ENCODE data around the gene SIVA1. TPM values are rescaled to one million over a fixed set of nuclear protein-coding genes. Genes with fewer than 3 reads are reported as not detected.

The SIVA1 gene
- total RNA-seq, 1 donor from 2014 or later, result 30.5 TPM

GRCh38 chr14:104787736-104788135 is 34.8 kb downstream of the SIVA1 start:
- Mint-ChIP-seq H3K4me3 (ENCODE audit: unreplicated experiment) (no peak overlapping the region), H3K36me3 (ENCODE audit: unreplicated experiment) (no peaks in the 10 kb centered on the region), H3K9me3 (ENCODE audit: unreplicated experiment) (no peaks in the 10 kb centered on the region), H3K27me3 (ENCODE audit: unreplicated experiment) (peaks cover 1% of the 10 kb centered on the region), H3K4me1 (ENCODE audit: low read depth, unreplicated experiment) (peaks cover 20% of the 10 kb centered on the region), H3K27ac (ENCODE audit: unreplicated experiment) (no peak overlapping the region)
- no peak for TF ChIP-seq CTCF (IDR thresholded peaks at IDR 0.05; ENCODE audit: partially characterized antibody, unreplicated experiment)
- no peak for DNase-seq

DNA sequence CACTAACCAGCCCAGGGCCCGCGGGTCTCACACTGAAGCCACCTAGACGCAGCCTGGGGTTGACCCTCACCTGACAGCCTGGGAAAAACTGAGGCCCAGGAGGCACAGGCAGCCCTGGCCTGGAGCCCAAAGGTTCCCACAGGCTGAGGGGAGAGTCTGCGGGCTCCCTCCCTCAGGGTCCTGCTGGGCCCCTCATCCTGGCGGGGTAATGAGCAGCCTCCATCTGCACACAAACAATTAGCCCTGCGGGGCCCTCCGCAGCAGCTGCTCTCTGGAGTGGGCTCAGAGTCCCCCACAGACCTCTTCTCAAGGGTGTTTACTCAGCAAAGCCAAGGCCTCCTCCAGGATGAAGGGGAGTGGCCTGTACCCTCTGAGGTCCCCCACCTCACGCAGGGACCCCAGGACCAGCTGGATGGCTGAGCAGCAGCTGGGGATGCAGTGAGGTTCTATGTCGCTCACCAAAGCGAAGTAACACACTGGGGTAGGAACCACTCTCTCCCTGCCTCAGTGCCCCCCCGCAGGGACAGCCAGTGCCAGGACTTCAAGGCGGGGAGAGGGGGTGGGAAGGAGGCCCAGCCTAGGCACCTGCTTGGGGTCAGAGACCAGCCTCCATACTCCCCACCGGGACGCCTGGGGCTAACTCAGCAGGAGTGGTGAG is 35.3 kb downstream of the SIVA1 start:
- Mint-ChIP-seq H3K4me1 (ENCODE audit: low read depth, unreplicated experiment) (peaks cover 22% of the 10 kb centered on the region), H3K9me3 (ENCODE audit: unreplicated experiment) (peaks cover 4% of the 10 kb centered on the region), H3K36me3 (ENCODE audit: unreplicated experiment) (no peaks in the 10 kb centered on the region), H3K27ac (ENCODE audit: unreplicated experiment) (no peak overlapping the region), H3K27me3 (ENCODE audit: unreplicated experiment) (peaks cover 5% of the 10 kb centered on the region), H3K4me3 (ENCODE audit: unreplicated experiment) (peak overlapping the region; percentile 25)
- DNase-seq, result peak; percentile 28
- TF ChIP-seq CTCF (IDR thresholded peaks at IDR 0.05; ENCODE audit: partially characterized antibody, unreplicated experiment), result no peak

- TF ChIP-seq CTCF (IDR thresholded peaks at IDR 0.05; ENCODE audit: partially characterized antibody, unreplicated experiment), result no peak
- DNase-seq, result peak; percentile 17
- Mint-ChIP-seq H3K27me3 (ENCODE audit: unreplicated experiment) (peaks cover 11% of the 10 kb centered on the region), H3K27ac (ENCODE audit: unreplicated experiment) (peak overlapping the region; percentile 86), H3K9me3 (ENCODE audit: unreplicated experiment) (peaks cover 6% of the 10 kb centered on the region), H3K4me3 (ENCODE audit: unreplicated experiment) (peak overlapping the region; percentile 55), H3K4me1 (ENCODE audit: low read depth, unreplicated experiment) (peaks cover 28% of the 10 kb centered on the region), H3K36me3 (ENCODE audit: unreplicated experiment) (no peaks in the 10 kb centered on the region)
Measured at GRCh38 chr14:104788873-104789663, 36.1 kb downstream of the SIVA1 start.

GRCh38 chr14:104789752-104790743 is 37.1 kb downstream of the SIVA1 start:
- no peaks in the 10 kb centered on the region for H3K36me3 Mint-ChIP-seq (ENCODE audit: unreplicated experiment)
- peak overlapping the region; percentile 55 for H3K4me3 Mint-ChIP-seq (ENCODE audit: unreplicated experiment)

More at GRCh38 chr14:104789752-104790743, 37.1 kb downstream of the SIVA1 start:
- H3K27me3 Mint-ChIP-seq (ENCODE audit: unreplicated experiment), result peaks cover 16% of the 10 kb centered on the region
- peaks cover 28% of the 10 kb centered on the region for H3K4me1 Mint-ChIP-seq (ENCODE audit: low read depth, unreplicated experiment)
- peak; percentile 29 for DNase-seq
- peaks cover 11% of the 10 kb centered on the region for H3K9me3 Mint-ChIP-seq (ENCODE audit: unreplicated experiment)
- peak overlapping the region; percentile 86 for H3K27ac Mint-ChIP-seq (ENCODE audit: unreplicated experiment)
- TF ChIP-seq CTCF (IDR thresholded peaks at IDR 0.05; ENCODE audit: partially characterized antibody, unreplicated experiment), result no peak
